H1 (cell line): ENCODE measurements around the gene SMAD7.

Source experiments
- CBX5 ChIP-seq: fragments of 300-800, 300-1000 bp; sonication (generic); IDR thresholded peaks from 2 replicates; pipeline ENCODE4 v1.7.1; 2016; ENCODE audit warnings: antibody characterized with exemption, low read length, low read depth
- EGR1 ChIP-seq: IDR thresholded peaks from 2 replicates; pipeline ENCODE4 v1.6.1; 2011; ENCODE audit warnings: low read depth, low read length, borderline replicate concordance
- EP300 ChIP-seq, 2 experiments: IDR thresholded peaks; 1 replicate in 1 of 2; 2 replicates in 1 of 2; pipeline ENCODE4 v1.6.1; 2011 to 2012; ENCODE audit warnings: low read depth in 2 of 2, low read length in 2 of 2, mild to moderate bottlenecking in 2 of 2, borderline replicate concordance in 1 of 2, inconsistent platforms in 1 of 2, moderate library complexity in 1 of 2
- EZH2 ChIP-seq: fragments of 200-600 bp; sonication (generic); IDR thresholded peaks from 2 replicates; pipeline ENCODE4 v1.7.1; 2012; ENCODE audit warnings: low read depth, mild to moderate bottlenecking, moderate library complexity, low read length, inconsistent platforms; ENCODE audit not compliant: severe bottlenecking
- GABPA ChIP-seq: IDR thresholded peaks from 2 replicates; pipeline ENCODE4 v1.6.1; 2011; ENCODE audit warnings: mild to moderate bottlenecking, low read length, moderate library complexity, borderline replicate concordance; ENCODE audit not compliant: insufficient read depth
- MAX ChIP-seq: IDR thresholded peaks from 2 replicates; pipeline ENCODE4 v1.6.1; 2012; ENCODE audit warnings: inconsistent platforms
- POLR2A ChIP-seq, 2 experiments: IDR thresholded peaks; 1 replicate in 1 of 2; 2 replicates in 1 of 2; pipeline ENCODE4 v1.6.1; 2011; ENCODE audit warnings: low read depth in 2 of 2, low read length in 2 of 2, mild to moderate bottlenecking in 2 of 2; ENCODE audit errors: control extremely low read depth in 1 of 2
- POLR2AphosphoS5 ChIP-seq: IDR thresholded peaks from 2 replicates; pipeline ENCODE4 v1.6.1; 2011; ENCODE audit warnings: low read depth, low read length
- SP1 ChIP-seq: IDR thresholded peaks from 2 replicates; pipeline ENCODE4 v1.6.1; 2011; ENCODE audit warnings: low read depth, low read length
- SRF ChIP-seq: IDR thresholded peaks from 2 replicates; pipeline ENCODE4 v1.6.1; 2011; ENCODE audit warnings: mild to moderate bottlenecking, low read depth, low read length, moderate library complexity
- TAF1 ChIP-seq: IDR thresholded peaks from 2 replicates; pipeline ENCODE4 v1.6.1; 2011; ENCODE audit warnings: mild to moderate bottlenecking, low read depth, low read length
- YY1 ChIP-seq: IDR thresholded peaks from 2 replicates; pipeline ENCODE4 v1.6.1; 2011; ENCODE audit warnings: low read depth, mild to moderate bottlenecking, low read length
- TF ChIP-seq, protein P1 (sequence below), 3 experiments: IDR thresholded peaks; 1 replicate in 2 of 3; 2 replicates in 1 of 3; pipeline versions ENCODE4 v1.5.1 to v1.6.1; 2011; ENCODE audit warnings: low read length in 3 of 3, mild to moderate bottlenecking in 3 of 3, inconsistent platforms in 2 of 3, low read depth in 1 of 3, moderate library complexity in 1 of 3; ENCODE audit not compliant: insufficient read depth in 1 of 3; ENCODE audit errors: control extremely low read depth in 1 of 3

GRCh38 chr18:48914581-48915251, 36.0 kb downstream of the SMAD7 start:
- TF ChIP-seq, protein P1, sequence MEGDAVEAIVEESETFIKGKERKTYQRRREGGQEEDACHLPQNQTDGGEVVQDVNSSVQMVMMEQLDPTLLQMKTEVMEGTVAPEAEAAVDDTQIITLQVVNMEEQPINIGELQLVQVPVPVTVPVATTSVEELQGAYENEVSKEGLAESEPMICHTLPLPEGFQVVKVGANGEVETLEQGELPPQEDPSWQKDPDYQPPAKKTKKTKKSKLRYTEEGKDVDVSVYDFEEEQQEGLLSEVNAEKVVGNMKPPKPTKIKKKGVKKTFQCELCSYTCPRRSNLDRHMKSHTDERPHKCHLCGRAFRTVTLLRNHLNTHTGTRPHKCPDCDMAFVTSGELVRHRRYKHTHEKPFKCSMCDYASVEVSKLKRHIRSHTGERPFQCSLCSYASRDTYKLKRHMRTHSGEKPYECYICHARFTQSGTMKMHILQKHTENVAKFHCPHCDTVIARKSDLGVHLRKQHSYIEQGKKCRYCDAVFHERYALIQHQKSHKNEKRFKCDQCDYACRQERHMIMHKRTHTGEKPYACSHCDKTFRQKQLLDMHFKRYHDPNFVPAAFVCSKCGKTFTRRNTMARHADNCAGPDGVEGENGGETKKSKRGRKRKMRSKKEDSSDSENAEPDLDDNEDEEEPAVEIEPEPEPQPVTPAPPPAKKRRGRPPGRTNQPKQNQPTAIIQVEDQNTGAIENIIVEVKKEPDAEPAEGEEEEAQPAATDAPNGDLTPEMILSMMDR (IDR thresholded peaks at IDR 0.05; ENCODE audit: control extremely low read depth in 1 of 3, insufficient read depth in 1 of 3, low read depth in 1 of 3, low read length in 3 of 3): no peak
- TF ChIP-seq POLR2A (IDR thresholded peaks at IDR 0.05; ENCODE audit: control extremely low read depth in 1 of 2, low read depth in 2 of 2, low read length in 2 of 2) (no peak), GABPA (no peak), TAF1 (no peak), POLR2AphosphoS5 (no peak), EZH2 (no peak), EP300 (IDR thresholded peaks at IDR 0.05; ENCODE audit: borderline replicate concordance in 1 of 2, low read depth in 2 of 2, low read length in 2 of 2) (no peak), CBX5 (no peak), SP1 (no peak), MAX (no peak), EGR1 (no peak), SRF (no peak), YY1 (no peak)
